IPS DF 19.7 (cell line): ENCODE data around the gene PDRG1.
"Not testable (repeated sequence)": the region's sequence is repeated elsewhere in the genome, so short reads cannot be mapped to it uniquely, and the experiment has no call there.

Experiments used
- DNase-seq: peaks from one replicate; pipeline ENCODE4 v3.0.0-alpha.2; 2013; ENCODE audit warnings: low read depth, low spot score

Gene PDRG1

GRCh38 chr20:31966991-31967655 lies 15.3 kb upstream of the PDRG1 start:
- DNase-seq = no peak

- no peak for DNase-seq
Measured at GRCh38 chr20:31963889-31964288, 12.0 kb upstream of the PDRG1 start.

- DNase-seq = no peak
Measured at GRCh38 chr20:31962761-31963160, 10.9 kb upstream of the PDRG1 start.

GRCh38 chr20:31956556-31957526 lies 5.0 kb upstream of the PDRG1 start:
- DNase-seq = no peak

GRCh38 chr20:31954500-31954899 lies 2.7 kb upstream of the PDRG1 start:
- DNase-seq = no peak

GRCh38 chr20:31953556-31954148 lies 1.8 kb upstream of the PDRG1 start:
- no peak for DNase-seq

- DNase-seq = no peak
Measured at GRCh38 chr20:31951203-31951529, 680 bp downstream of the PDRG1 start.

- DNase-seq = no peak
Measured at GRCh38 chr20:31949877-31950646, 1.8 kb downstream of the PDRG1 start.

GRCh38 chr20:31948008-31948407 lies 3.8 kb downstream of the PDRG1 start:
- DNase-seq = no peak

- no peak for DNase-seq
Measured at GRCh38 chr20:31945785-31946184, 6.1 kb downstream of the PDRG1 start.

- DNase-seq = no peak
Measured at GRCh38 chr20:31945319-31945718, 6.5 kb downstream of the PDRG1 start.

- no peak for DNase-seq
Measured at GRCh38 chr20:31943052-31943471, 8.8 kb downstream of the PDRG1 start.

- DNase-seq = no peak
Measured at GRCh38 chr20:31939661-31940060, 12.2 kb downstream of the PDRG1 start.

GRCh38 chr20:31937820-31938219 lies 14.0 kb downstream of the PDRG1 start:
- DNase-seq = no peak

- DNase-seq = no peak
Measured at GRCh38 chr20:31936420-31936819, 15.4 kb downstream of the PDRG1 start.

GRCh38 chr20:31934968-31935764 lies 16.7 kb downstream of the PDRG1 start:
- no peak for DNase-seq

GRCh38 chr20:31934491-31934890 lies 17.4 kb downstream of the PDRG1 start:
- DNase-seq = no peak

- DNase-seq = no peak
Measured at GRCh38 chr20:31933698-31934097, 18.1 kb downstream of the PDRG1 start.

- no peak for DNase-seq
Measured at GRCh38 chr20:31930779-31931178, 21.1 kb downstream of the PDRG1 start.

- DNase-seq = not testable (repeated sequence)
Measured at GRCh38 chr20:31929631-31930030, 22.2 kb downstream of the PDRG1 start.

GRCh38 chr20:31927627-31928159 lies 24.2 kb downstream of the PDRG1 start:
- DNase-seq = no peak
